B cell (primary cell): ENCODE measurements around the gene GASK1A.

ENCODE experiments used
- EZH2 ChIP-seq: IDR thresholded peaks from 2 replicates; pipeline ENCODE4 v1.6.1; 2012; ENCODE audit warnings: borderline replicate concordance, low read depth, mild to moderate bottlenecking, moderate library complexity, low read length; ENCODE audit not compliant: insufficient read depth, poor library complexity, severe bottlenecking
- TF ChIP-seq, protein P1 (sequence below): fragments of 200-600 bp; IDR thresholded peaks from one replicate; pipeline ENCODE4 v1.8.0; 2022; ENCODE audit warnings: antibody characterized with exemption, mild to moderate bottlenecking

DNA sequence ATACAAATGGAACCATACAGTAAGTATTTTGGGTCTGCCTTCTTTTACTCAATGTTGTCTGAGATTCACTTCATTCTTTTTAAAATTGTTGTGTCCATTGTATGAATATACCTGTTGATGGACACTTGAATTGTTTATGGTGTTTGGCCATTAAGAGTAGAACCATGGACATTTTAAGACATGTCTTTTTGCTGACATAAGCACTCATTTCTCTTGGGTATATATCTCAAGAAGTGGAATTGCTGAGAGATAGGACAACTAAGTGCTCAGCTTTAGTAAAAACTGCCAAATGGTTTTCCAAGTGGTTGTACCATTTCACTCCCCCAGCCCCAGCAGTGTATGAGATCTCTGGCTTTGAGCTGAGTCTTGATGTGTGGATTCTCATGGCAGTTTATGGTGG lies 98.6 kb downstream of the GASK1A start:
- TF ChIP-seq, protein P1, sequence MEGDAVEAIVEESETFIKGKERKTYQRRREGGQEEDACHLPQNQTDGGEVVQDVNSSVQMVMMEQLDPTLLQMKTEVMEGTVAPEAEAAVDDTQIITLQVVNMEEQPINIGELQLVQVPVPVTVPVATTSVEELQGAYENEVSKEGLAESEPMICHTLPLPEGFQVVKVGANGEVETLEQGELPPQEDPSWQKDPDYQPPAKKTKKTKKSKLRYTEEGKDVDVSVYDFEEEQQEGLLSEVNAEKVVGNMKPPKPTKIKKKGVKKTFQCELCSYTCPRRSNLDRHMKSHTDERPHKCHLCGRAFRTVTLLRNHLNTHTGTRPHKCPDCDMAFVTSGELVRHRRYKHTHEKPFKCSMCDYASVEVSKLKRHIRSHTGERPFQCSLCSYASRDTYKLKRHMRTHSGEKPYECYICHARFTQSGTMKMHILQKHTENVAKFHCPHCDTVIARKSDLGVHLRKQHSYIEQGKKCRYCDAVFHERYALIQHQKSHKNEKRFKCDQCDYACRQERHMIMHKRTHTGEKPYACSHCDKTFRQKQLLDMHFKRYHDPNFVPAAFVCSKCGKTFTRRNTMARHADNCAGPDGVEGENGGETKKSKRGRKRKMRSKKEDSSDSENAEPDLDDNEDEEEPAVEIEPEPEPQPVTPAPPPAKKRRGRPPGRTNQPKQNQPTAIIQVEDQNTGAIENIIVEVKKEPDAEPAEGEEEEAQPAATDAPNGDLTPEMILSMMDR = no peak
- TF ChIP-seq EZH2 = no peak
